Nephron (organoid): Measurements from ENCODE around the gene RHCE.
A peak's percentile ranks its signal among the peaks of the same experiment; 100 is the strongest.
"Not testable (repeated sequence)": the region's sequence is repeated elsewhere in the genome, so short reads cannot be mapped to it uniquely, and the experiment has no call there.

Experiments used
- H3K27ac Mint-ChIP-seq, 3 experiments: 2 replicates each; pipeline ENCODE4 v1.8.0; 2020; ENCODE audit warnings: mixed read lengths in 3 of 3, mild to moderate bottlenecking in 2 of 3, moderate library complexity in 1 of 3
- H3K27me3 Mint-ChIP-seq: 2 replicates; pipeline ENCODE4 v1.8.0; 2021; ENCODE audit warnings: low read depth, mild to moderate bottlenecking, moderate library complexity, mixed read lengths
- H3K36me3 Mint-ChIP-seq: 2 replicates; pipeline ENCODE4 v1.8.0; 2020; ENCODE audit warnings: low read depth, mixed read lengths
- H3K4me1 Mint-ChIP-seq: 2 replicates; pipeline ENCODE4 v1.8.0; 2020; ENCODE audit warnings: mixed read lengths
- H3K4me3 Mint-ChIP-seq, 3 experiments: 2 replicates each; pipeline ENCODE4 v1.8.0; 2020; ENCODE audit warnings: mild to moderate bottlenecking in 3 of 3, mixed read lengths in 3 of 3, moderate library complexity in 2 of 3
- H3K9me3 Mint-ChIP-seq: 2 replicates; pipeline ENCODE4 v1.8.0; 2020; ENCODE audit warnings: mixed read lengths
- CTCF ChIP-seq, 3 experiments: fragments of 200-600 bp; sonication (generic); IDR thresholded peaks; one replicate each; pipeline ENCODE4 v1.5.0; 2021; ENCODE audit warnings: antibody characterized with exemption in 3 of 3; ENCODE audit not compliant: unreplicated experiment in 3 of 3

The RHCE gene

GRCh38 chr1:25420715-25421114, at the start of gene RHCE:
RHCE (minus strand) TSS chr1:25420825; CDS start chr1:25420786, 39 bp downstream.
- not testable (repeated sequence) for H3K27ac Mint-ChIP-seq, H3K4me3 Mint-ChIP-seq, H3K36me3 Mint-ChIP-seq, H3K4me1 Mint-ChIP-seq, H3K9me3 Mint-ChIP-seq
- peaks cover 14% of the 10 kb centered on the region for H3K27me3 Mint-ChIP-seq

GRCh38 chr1:25469177-25469576, 48.6 kb upstream of the RHCE start:
- H3K27me3 Mint-ChIP-seq, result no peaks in the 10 kb centered on the region
- H3K27ac Mint-ChIP-seq, result no peak overlapping the region
- H3K36me3 Mint-ChIP-seq, result peaks cover 25% of the 10 kb centered on the region
- no peak overlapping the region for H3K4me3 Mint-ChIP-seq
- H3K9me3 Mint-ChIP-seq, result no peaks in the 10 kb centered on the region
- peaks cover 20% of the 10 kb centered on the region for H3K4me1 Mint-ChIP-seq
- no peak for TF ChIP-seq CTCF (IDR thresholded peaks at IDR 0.05; ENCODE audit: unreplicated experiment in 3 of 3)

- peaks cover 15% of the 10 kb centered on the region for H3K4me1 Mint-ChIP-seq
- no peak overlapping the region for H3K4me3 Mint-ChIP-seq
- peaks cover 34% of the 10 kb centered on the region for H3K36me3 Mint-ChIP-seq
- H3K9me3 Mint-ChIP-seq, result no peaks in the 10 kb centered on the region
- H3K27me3 Mint-ChIP-seq, result no peaks in the 10 kb centered on the region
- TF ChIP-seq CTCF (IDR thresholded peaks at IDR 0.05; ENCODE audit: unreplicated experiment in 3 of 3), result no peak
- peak overlapping the region; percentile 49 to 71 (median 59) for H3K27ac Mint-ChIP-seq
These were observed 47.4 kb upstream of the RHCE start for GRCh38 chr1:25468033-25468432.

GRCh38 chr1:25467616-25468015, 47.0 kb upstream of the RHCE start:
- H3K36me3 Mint-ChIP-seq, result peaks cover 37% of the 10 kb centered on the region
- no peak overlapping the region for H3K4me3 Mint-ChIP-seq
- no peaks in the 10 kb centered on the region for H3K27me3 Mint-ChIP-seq
- no peaks in the 10 kb centered on the region for H3K9me3 Mint-ChIP-seq
- peak overlapping the region; percentile 49 to 71 (median 59) for H3K27ac Mint-ChIP-seq
- peaks cover 15% of the 10 kb centered on the region for H3K4me1 Mint-ChIP-seq
- TF ChIP-seq CTCF (IDR thresholded peaks at IDR 0.05; ENCODE audit: unreplicated experiment in 3 of 3), result no peak

- Mint-ChIP-seq H3K4me3 (no peak overlapping the region), H3K9me3 (no peaks in the 10 kb centered on the region), H3K36me3 (peaks cover 40% of the 10 kb centered on the region), H3K27me3 (no peaks in the 10 kb centered on the region), H3K27ac (no peak overlapping the region), H3K4me1 (peaks cover 10% of the 10 kb centered on the region)
- TF ChIP-seq CTCF (IDR thresholded peaks at IDR 0.05; ENCODE audit: unreplicated experiment in 3 of 3), result no peak
These were observed 46.6 kb upstream of the RHCE start for GRCh38 chr1:25467193-25467592.

- Mint-ChIP-seq H3K4me3 (no peak overlapping the region), H3K36me3 (peaks cover 69% of the 10 kb centered on the region), H3K9me3 (no peaks in the 10 kb centered on the region), H3K27ac (peak overlapping the region in 1 of 3 experiments; percentile 2), H3K4me1 (peaks cover under 1% of the 10 kb centered on the region), H3K27me3 (no peaks in the 10 kb centered on the region)
- no peak for TF ChIP-seq CTCF (IDR thresholded peaks at IDR 0.05; ENCODE audit: unreplicated experiment in 3 of 3)
These were observed 42.1 kb upstream of the RHCE start for GRCh38 chr1:25462732-25463131.
